K562 (cell line): ENCODE results near the gene MAGI3. TPM values are rescaled to one million over a fixed set of nuclear protein-coding genes. Genes with fewer than 3 reads are reported as not detected.

Experiments
- ATAC-seq: fragments of 200-7000 bp; cut with Tn5 transposase; 3 replicates; pipeline ENCODE4 v1.9.1; 2020; ENCODE audit warnings: moderate library complexity
- BruUV-seq: library from RNA; stranded (reverse); fragments of 400-500 nt; replicated peaks from 2 replicates; lab custom pipeline; 2021; lab: Mats Ljungman, UMichigan
- CTCF ChIA-PET: fragments of 300-600 bp; formaldehyde crosslinking; extraction: SDS; loops from one replicate; lab custom pipeline; 2021; ENCODE audit warnings: low intra/inter-chr PET ratio; lab: Yijun Ruan, JAX
- POLR2A ChIA-PET: fragments of 300-600, 350-650 bp; sonication (Branson Sonifier 250); formaldehyde crosslinking; extraction: SDS; loops from one replicate; lab custom pipeline; 2021; ENCODE audit warnings: antibody characterized with exemption, inconsistent platforms; lab: Yijun Ruan, JAX
- DNase-seq, 4 experiments: peaks; one replicate each; pipeline versions ENCODE4 v3.0.0 to v3.0.0-alpha.2; 2011 to 2018; ENCODE audit warnings: low spot score in 3 of 4, mixed read lengths in 3 of 4; ENCODE audit errors: extremely low read depth in 1 of 4
- FAIRE-seq: peaks from 2 replicates; lab custom pipeline; 2011; peaks lifted over from hg19 to GRCh38; lab: Jason Lieb, UNC
- H2AFZ ChIP-seq: 2 replicates; pipeline ENCODE4 v1.6.0; 2011; ENCODE audit warnings: low read depth, low read length, control low read depth, inconsistent platforms
- H3K27ac ChIP-seq: fragments of 200-600 bp; 3 replicates; pipeline ENCODE4 v1.8.0; 2011; ENCODE audit warnings: low read depth, mild to moderate bottlenecking, control low read depth, inconsistent platforms, low read length, moderate library complexity, mixed read lengths; ENCODE audit errors: extremely low read depth
- H3K27me3 ChIP-seq, 2 experiments: fragments of 300-600 bp in 1 of 2; 2 replicates in 1 of 2; 3 replicates in 1 of 2; pipeline versions ENCODE4 v1.6.0 to v1.8.0; 2011; ENCODE audit warnings: inconsistent platforms in 2 of 2, low read length in 2 of 2, mild to moderate bottlenecking in 1 of 2, mixed read lengths in 1 of 2, moderate library complexity in 1 of 2; ENCODE audit not compliant: control insufficient read depth in 2 of 2, insufficient read depth in 2 of 2
- H3K36me3 ChIP-seq: fragments of 300-600 bp; 3 replicates; pipeline ENCODE4 v1.8.0; 2011; ENCODE audit warnings: mild to moderate bottlenecking, low read length, inconsistent platforms; ENCODE audit not compliant: control insufficient read depth, insufficient read depth
- H3K4me1 ChIP-seq, 2 experiments: fragments of 200-600 bp in 1 of 2; replicated peaks in 1 of 2; 2 replicates in 1 of 2; 3 replicates in 1 of 2; pipeline versions ENCODE4 v1.5.1 to v1.8.0; 2011; ENCODE audit warnings: inconsistent platforms in 2 of 2, low read length in 2 of 2, mild to moderate bottlenecking in 1 of 2, mixed read lengths in 1 of 2, moderate library complexity in 1 of 2; ENCODE audit not compliant: control insufficient read depth in 2 of 2, insufficient read depth in 2 of 2
- H3K4me2 ChIP-seq: 2 replicates; pipeline ENCODE4 v1.6.1; 2011; ENCODE audit warnings: low read length, control low read depth, inconsistent platforms, mixed read lengths; ENCODE audit not compliant: insufficient read depth
- H3K4me3 ChIP-seq: fragments of 200-600 bp; sonication (generic), shearing (Covaris generic); 2 replicates; pipeline ENCODE4 v1.5.1; 2016; ENCODE audit warnings: control low read depth, inconsistent platforms
- H3K79me2 ChIP-seq: fragments of 200-600 bp; 3 replicates; pipeline ENCODE4 v1.8.0; 2011; ENCODE audit warnings: low read length, inconsistent platforms; ENCODE audit not compliant: control insufficient read depth, insufficient read depth
- H3K9ac ChIP-seq, 2 experiments: 2 replicates each; pipeline versions ENCODE4 v1.6.0 to v1.6.1; 2011; ENCODE audit warnings: low read depth in 2 of 2, low read length in 2 of 2, control low read depth in 1 of 2, inconsistent platforms in 1 of 2, mild to moderate bottlenecking in 1 of 2, mixed read lengths in 1 of 2; ENCODE audit not compliant: insufficient read depth in 1 of 2
- H3K9me1 ChIP-seq: one replicate; pipeline ENCODE4 v1.6.0; 2011; ENCODE audit warnings: inconsistent platforms, mild to moderate bottlenecking, low read length, moderate library complexity; ENCODE audit not compliant: control insufficient read depth, insufficient read depth
- H3K9me3 ChIP-seq: replicated peaks from 2 replicates; pipeline ENCODE4 v1.5.1; 2011; ENCODE audit warnings: low read depth, low read length, inconsistent platforms; ENCODE audit not compliant: control insufficient read depth, insufficient read depth
- H4K20me1 ChIP-seq: replicated peaks from 2 replicates; pipeline ENCODE4 v1.6.1; 2011; ENCODE audit warnings: low read length, inconsistent platforms, mixed read lengths; ENCODE audit not compliant: control insufficient read depth, insufficient read depth
- BCOR ChIP-seq: fragments of 450-650 bp; IDR thresholded peaks from 2 replicates; pipeline ENCODE4 v1.6.1; 2016
- CCAR2 ChIP-seq: fragments of 200-400 bp; formaldehyde crosslinking; IDR thresholded peaks from 2 replicates; pipeline ENCODE4 v1.6.1; 2017; ENCODE audit warnings: mild to moderate bottlenecking, low read depth, low read length
- CREB1 ChIP-seq, 2 experiments: sonication (generic) in 1 of 2; formaldehyde crosslinking in 1 of 2; IDR thresholded peaks; 2 replicates each; pipeline versions ENCODE4 v1.6.1 to v1.8.0; 2012 to 2022; ENCODE audit warnings: inconsistent platforms in 1 of 2, mild to moderate bottlenecking in 1 of 2, missing genetic modification reagents in 1 of 2, moderate library complexity in 1 of 2
- FOXA1 ChIP-seq: fragments of 450-650 bp; IDR thresholded peaks from 2 replicates; pipeline ENCODE4 v1.6.1; 2016; ENCODE audit warnings: mild to moderate bottlenecking, borderline replicate concordance
- KAT7 ChIP-seq: sonication (generic); formaldehyde crosslinking; IDR thresholded peaks from 2 replicates; pipeline ENCODE4 v1.8.0; 2022; ENCODE audit warnings: missing genetic modification reagents, mild to moderate bottlenecking, borderline replicate concordance
- LARP7 ChIP-seq: fragments of 450-650 bp; IDR thresholded peaks from 2 replicates; pipeline ENCODE4 v1.6.1; 2016
- MEF2D ChIP-seq: conservative IDR thresholded peaks from 2 replicates; pipeline ENCODE4 v1.6.1; 2016; ENCODE audit warnings: low read depth, missing genetic modification characterization, missing compliant biosample characterization
- RBM25 ChIP-seq: fragments of 200-400 bp; formaldehyde crosslinking; IDR thresholded peaks from 2 replicates; pipeline ENCODE4 v1.6.1; 2018; ENCODE audit warnings: low read length, low read depth, moderate library complexity; ENCODE audit not compliant: severe bottlenecking
- SAP30 ChIP-seq: fragments of 200-600 bp; sonication (generic); IDR thresholded peaks from 2 replicates; pipeline ENCODE4 v1.6.1; 2012; ENCODE audit warnings: borderline replicate concordance, low read depth, mild to moderate bottlenecking, moderate library complexity, low read length, control low read depth, inconsistent platforms; ENCODE audit not compliant: insufficient read depth, poor library complexity, severe bottlenecking
- SP2 ChIP-seq: IDR thresholded peaks from 2 replicates; pipeline ENCODE4 v1.6.1; 2011; ENCODE audit warnings: mild to moderate bottlenecking, low read depth, low read length, moderate library complexity; ENCODE audit not compliant: poor library complexity, severe bottlenecking; ENCODE audit errors: extremely low read depth
- THRA ChIP-seq: fragments of 450-650 bp; IDR thresholded peaks from 2 replicates; pipeline ENCODE4 v1.6.1; 2017; ENCODE audit warnings: mild to moderate bottlenecking, moderate library complexity
- ZBTB8A ChIP-seq: fragments of 450-650 bp; IDR thresholded peaks from 2 replicates; pipeline ENCODE4 v1.6.1; 2018; ENCODE audit warnings: mild to moderate bottlenecking, moderate library complexity; ENCODE audit not compliant: partially characterized antibody
- ZFP36 ChIP-seq: fragments of 150-350 bp; IDR thresholded peaks from 2 replicates; pipeline ENCODE4 v1.6.1; 2018; ENCODE audit warnings: low read length, low read depth; ENCODE audit not compliant: partially characterized antibody
- ZFX ChIP-seq: sonication (generic); formaldehyde crosslinking; IDR thresholded peaks from 2 replicates; pipeline ENCODE4 v1.8.0; 2022; ENCODE audit warnings: mild to moderate bottlenecking, missing genetic modification reagents, moderate library complexity
- ZNF24 ChIP-seq: fragments of 450-650 bp; IDR thresholded peaks from 2 replicates; pipeline ENCODE4 v1.6.1; 2016
- ZNF324 ChIP-seq: fragments of 250-450 bp; sonication (Bioruptor Pico); IDR thresholded peaks from 2 replicates; pipeline ENCODE4 v1.4.0; 2020; ENCODE audit warnings: mild to moderate bottlenecking
- ZNF79 ChIP-seq: fragments of 250-450 bp; sonication (Bioruptor Pico); IDR thresholded peaks from 2 replicates; pipeline ENCODE4 v1.4.0; 2020; ENCODE audit warnings: low read depth, mild to moderate bottlenecking, moderate library complexity
- ZNF830 ChIP-seq: fragments of 250-450 bp; sonication (Bioruptor Pico); IDR thresholded peaks from 2 replicates; pipeline ENCODE4 v1.5.0; 2021; ENCODE audit warnings: mild to moderate bottlenecking
- WGBS: fragments of 100-300 bp; shearing (Covaris generic); methylation state at CpG from one replicate; pipeline ENCODE4 v1.1.6; 2016; ENCODE audit warnings: low coverage, mixed read lengths; ENCODE audit not compliant: insufficient coverage; ENCODE audit errors: missing lambda C conversion rate; 5-methylcytosine and 5-hydroxymethylcytosine counted together
- in situ Hi-C: fragments of 300-500 bp; cut with MboI; formaldehyde crosslinking; loops from 4 replicates; pipeline ENCODE4 v1.15.0; 2018; ENCODE audit warnings: inconsistent platforms, mixed read lengths
- intact Hi-C: fragments of 100-400 bp; cut with micrococcal nuclease; formaldehyde crosslinking; loops from 2 replicates; pipeline ENCODE4 v1.14.2; 2022
- polyA plus RNA-seq, 8 experiments: library from polyadenylated mRNA; depleted of rRNA in 4 of 8; stranded (reverse) in 5 of 8; unstranded in 3 of 8; fragments of >200 nt; fragmentation: Nextera tagmentation in 2 of 8; fragmentation: Illumina TruSeq in 1 of 8; extraction: Ambion mirVana in 2 of 8; extraction: Trizol in 1 of 8; gene quantifications; 2 replicates each; pipeline versions ENCODE4 v1.2.1 to v1.2.3, GENCODE V29; 2011 to 2014; ENCODE audit warnings: inconsistent platforms in 1 of 8, missing spikeins in 1 of 8
- total RNA-seq, 7 experiments: library from RNA; depleted of rRNA in 6 of 7; stranded (reverse); fragments of >200 nt in 6 of 7; fragmentation: Illumina TruSeq in 2 of 7; extraction: Trizol in 2 of 7; gene quantifications; 2 replicates each; pipeline versions ENCODE4 v1.2.1 to v1.2.3, GENCODE V29; 2011 to 2021; ENCODE audit warnings: low replicate concordance in 1 of 7
- TF ChIP-seq, protein P1 (sequence below), 2 experiments: IDR thresholded peaks; 2 replicates each; pipeline ENCODE4 v1.6.1; 2011; ENCODE audit warnings: borderline replicate concordance in 1 of 2, control low read depth in 1 of 2, low read depth in 1 of 2, low read length in 1 of 2, mild to moderate bottlenecking in 1 of 2, mixed read lengths in 1 of 2, moderate library complexity in 1 of 2; ENCODE audit not compliant: insufficient read depth in 1 of 2, insufficient read length in 1 of 2, poor library complexity in 1 of 2, severe bottlenecking in 1 of 2; ENCODE audit errors: extremely low read depth in 1 of 2

Gene MAGI3
- total and polyA plus RNA-seq, 9 of the 15 experiments (the other 6 are each of a cell fraction or from before 2014, with no cell fraction given), result 1.0 to 8.6 (median 5.5) TPM

GRCh38 chr1:113389359-113389952 is 859 bp upstream of the MAGI3 start:
- in situ Hi-C loops, result no loop called here
- Histone ChIP-seq H3K4me2 (peak overlapping the region; percentile 87), H3K9me1 (no peaks in the 10 kb centered on the region), H3K79me2 (0 out of 3 replicates have a peak, but pooled peaks cover 3% of the 10 kb centered on the region), H3K9ac (peak overlapping the region; percentile 38 to 90), H3K27ac (peak overlapping the region; percentile 43; the same call in 2 of the 3 replicates), H3K4me1 (peaks cover 17 to 23% of the 10 kb centered on the region in 2 experiments; a peak in 4 of 5 replicates), H4K20me1 (peaks cover 8% of the 10 kb centered on the region), H3K27me3 (peaks cover 6 to 13% of the 10 kb centered on the region in 2 experiments; a peak in 4 of 5 replicates), H3K4me3 (peak overlapping the region; percentile 55), H3K9me3 (no peaks in the 10 kb centered on the region), H3K36me3 (no peaks in the 10 kb centered on the region), H2AFZ (peak overlapping the region; percentile 91)
- BruUV-seq, result no TSS peak
- ATAC-seq (no peak), FAIRE-seq (no peak), DNase-seq (no peak)
- CTCF ChIA-PET, result no interaction called here
- 4% methylated on average over 13 of the region's 13 CpGs for WGBS
- intact Hi-C loops, result no loop called here
- POLR2A ChIA-PET, result interaction anchor here (0.7 to 1.6 kb wide), 5 partner anchors 10 to 248 kb away, joined by 3 to 6 read pairs (median 3); no protein-coding TSS in a partner anchor
- TF ChIP-seq, protein P1, sequence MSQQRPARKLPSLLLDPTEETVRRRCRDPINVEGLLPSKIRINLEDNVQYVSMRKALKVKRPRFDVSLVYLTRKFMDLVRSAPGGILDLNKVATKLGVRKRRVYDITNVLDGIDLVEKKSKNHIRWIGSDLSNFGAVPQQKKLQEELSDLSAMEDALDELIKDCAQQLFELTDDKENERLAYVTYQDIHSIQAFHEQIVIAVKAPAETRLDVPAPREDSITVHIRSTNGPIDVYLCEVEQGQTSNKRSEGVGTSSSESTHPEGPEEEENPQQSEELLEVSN (IDR thresholded peaks at IDR 0.05; ENCODE audit: borderline replicate concordance in 1 of 2, extremely low read depth in 1 of 2, insufficient read depth in 1 of 2, insufficient read length in 1 of 2, low read depth in 1 of 2, low read length in 1 of 2, poor library complexity in 1 of 2, severe bottlenecking in 1 of 2), result no peak
- TF ChIP-seq FOXA1 (no peak), ZBTB8A (no peak), CREB1 (IDR thresholded peaks at IDR 0.05) (no peak), CREB1 (CRISPR knock-in tag; IDR thresholded peaks at IDR 0.05) (no peak), BCOR (peak; percentile 79), ZFP36 (peak; percentile 4), MEF2D (tag) (no peak), ZNF830 (no peak), ZNF324 (CRISPR knock-in tag) (no peak), ZFX (CRISPR knock-in tag) (peak; percentile 21; the same call in 1 of the 2 replicates), ZNF24 (peak; percentile 38; the same call in 1 of the 2 replicates), CCAR2 (no peak), RBM25 (peak; percentile 24), SP2 (no peak), SAP30 (peak; percentile 21), THRA (no peak), KAT7 (CRISPR knock-in tag) (no peak), LARP7 (no peak), ZNF79 (CRISPR knock-in tag) (no peak)
